ENCODE results near the gene SUPT5H.

Gene SUPT5H

GRCh38 chr19:39409208-39410016 lies 36.0 kb upstream of the SUPT5H start:
- DNase-seq = peak; percentile 86

DNA sequence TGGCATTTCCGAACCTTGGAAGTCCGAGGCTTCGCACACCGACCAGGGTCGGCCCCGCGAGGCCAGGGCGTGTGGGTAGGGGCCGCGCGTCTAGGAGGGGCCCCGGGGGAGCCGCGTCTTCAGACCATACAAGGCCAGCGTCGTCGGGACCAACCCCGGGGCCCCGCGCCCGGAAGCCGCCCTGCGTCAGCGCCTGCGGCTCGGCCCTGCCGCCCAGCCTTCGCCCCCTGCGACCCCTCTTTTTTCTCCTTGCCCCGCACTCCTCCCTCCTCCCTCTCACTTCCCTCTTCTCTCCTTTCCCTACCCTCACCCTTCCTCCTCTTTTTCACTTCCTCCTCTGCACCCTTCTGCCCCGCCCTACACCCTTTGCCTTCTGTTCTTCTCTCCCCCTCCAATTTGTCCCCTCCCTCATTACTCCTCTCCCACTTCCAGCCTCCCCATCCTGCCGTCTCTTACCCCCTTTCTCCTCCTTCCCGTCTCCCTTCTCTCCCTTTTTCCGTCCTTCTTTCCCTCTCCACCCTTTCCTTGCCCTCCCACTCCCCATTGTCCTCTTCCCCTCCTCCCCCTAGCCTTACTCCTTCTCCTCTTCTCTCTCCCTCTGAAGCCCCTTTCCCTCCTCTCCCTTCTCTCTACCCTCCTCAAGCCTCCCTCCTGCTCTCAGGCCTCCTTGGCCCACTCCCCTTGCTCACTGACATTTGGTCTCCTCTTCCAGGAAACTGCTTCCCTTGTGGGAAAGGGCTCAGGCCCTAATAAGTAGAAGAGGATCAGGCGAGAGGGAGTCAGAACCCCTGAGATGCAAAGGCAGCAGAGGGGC lies 35.2 kb upstream of the SUPT5H start:
- peak; percentile 43 for DNase-seq

- no peak for DNase-seq
Observed at GRCh38 chr19:39410831-39411080, 34.6 kb upstream of the SUPT5H start.

DNA sequence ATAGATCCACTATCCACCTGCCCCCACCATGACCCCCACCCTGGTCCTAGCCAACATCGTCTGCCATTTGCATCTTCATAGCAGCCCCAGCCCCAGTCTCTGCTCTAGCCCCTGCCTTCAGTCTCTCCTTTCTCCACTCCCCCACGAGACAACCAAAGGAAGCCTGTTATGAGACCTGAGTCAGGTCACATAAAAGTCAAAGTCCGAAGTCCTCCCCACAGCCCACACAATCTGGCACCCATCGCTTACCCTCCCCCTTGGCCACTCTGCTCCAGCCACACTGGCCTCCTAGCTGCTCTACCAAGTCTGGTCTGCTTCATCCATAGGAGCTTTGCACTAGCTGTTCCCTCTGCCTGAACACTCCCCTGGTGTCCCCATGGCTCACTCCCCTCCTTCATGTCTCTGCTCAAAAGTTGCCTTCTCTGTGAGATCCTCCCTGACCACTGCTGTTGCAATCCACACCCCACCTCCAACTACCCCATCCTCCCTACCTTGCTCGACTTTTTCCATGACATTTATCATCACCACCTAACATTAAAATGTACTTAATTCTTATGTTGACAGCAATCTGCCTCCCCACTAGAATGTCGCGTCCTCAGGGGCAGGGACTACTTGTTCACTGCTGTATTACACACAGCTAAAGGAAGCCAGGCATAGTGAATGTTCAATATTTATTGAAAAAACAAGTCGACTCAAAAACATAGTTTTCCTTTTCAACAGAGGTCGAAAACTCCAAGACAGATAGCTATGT lies 34.1 kb upstream of the SUPT5H start:
- no peak for DNase-seq

DNA sequence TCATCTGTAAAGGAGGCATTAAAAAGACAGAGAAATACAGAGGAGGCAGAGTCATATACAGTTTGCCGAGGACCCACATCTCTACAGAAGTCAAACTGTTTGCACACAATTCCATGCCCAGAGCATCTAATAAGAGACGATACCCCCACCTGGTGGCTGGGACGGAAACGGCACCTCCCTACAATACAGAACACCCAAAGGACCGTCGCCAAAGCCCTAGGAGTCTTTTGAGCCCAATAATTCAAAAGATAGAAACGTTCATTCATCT lies 33.6 kb upstream of the SUPT5H start:
- peak; percentile 100 for DNase-seq

DNA sequence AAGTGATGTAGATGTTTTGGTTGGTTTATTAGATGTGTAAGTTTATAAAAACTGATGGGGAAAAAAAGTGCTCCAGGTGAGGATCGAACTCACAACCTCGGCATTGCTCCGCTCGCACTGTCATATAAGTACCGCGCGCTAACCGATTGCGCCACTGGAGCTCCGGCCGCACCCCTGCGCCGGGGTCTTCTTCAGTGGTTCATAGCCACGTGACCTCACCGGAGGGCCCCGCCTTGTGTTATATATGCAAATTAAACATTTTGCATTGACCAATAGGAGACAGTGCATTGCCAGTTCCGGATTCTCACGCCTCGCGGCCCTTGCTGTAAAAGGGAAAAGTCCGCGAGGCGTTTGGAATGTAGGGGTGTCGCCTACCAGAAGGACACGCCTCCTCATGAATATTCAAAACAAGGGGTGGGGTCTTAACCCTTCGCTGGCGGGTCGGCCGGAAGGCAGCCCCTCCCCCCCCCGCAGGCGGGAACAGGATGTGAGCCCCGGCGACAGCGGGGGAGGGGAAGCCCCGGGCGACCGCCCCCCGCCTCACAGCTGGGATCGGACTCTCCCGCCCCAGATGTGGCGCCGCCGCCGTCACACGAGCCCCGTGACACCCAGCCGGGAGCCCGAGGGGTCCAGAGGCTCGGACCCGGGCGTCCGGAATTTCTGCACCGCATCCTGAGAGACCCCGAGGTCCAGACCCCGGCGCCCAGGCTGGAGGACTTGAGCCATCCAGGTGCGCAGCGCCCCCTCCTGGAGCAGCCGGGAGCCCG lies 33.1 kb upstream of the SUPT5H start, which contains the start of gene PLEKHG2:
Gene PLEKHG2, plus strand, starts transcription at position 570 of the 767 bp plus-strand sequence. CDS start 1,418 bp downstream, outside the sequence.
- peak; percentile 100 for DNase-seq

GRCh38 chr19:39412867-39413271 lies 32.5 kb upstream of the SUPT5H start:
- no peak for DNase-seq

GRCh38 chr19:39413272-39413910 lies 32.0 kb upstream of the SUPT5H start:
- peak; percentile 86 for DNase-seq

- peak; percentile 87 for DNase-seq
Observed at GRCh38 chr19:39413911-39414608, 31.3 kb upstream of the SUPT5H start.

DNA sequence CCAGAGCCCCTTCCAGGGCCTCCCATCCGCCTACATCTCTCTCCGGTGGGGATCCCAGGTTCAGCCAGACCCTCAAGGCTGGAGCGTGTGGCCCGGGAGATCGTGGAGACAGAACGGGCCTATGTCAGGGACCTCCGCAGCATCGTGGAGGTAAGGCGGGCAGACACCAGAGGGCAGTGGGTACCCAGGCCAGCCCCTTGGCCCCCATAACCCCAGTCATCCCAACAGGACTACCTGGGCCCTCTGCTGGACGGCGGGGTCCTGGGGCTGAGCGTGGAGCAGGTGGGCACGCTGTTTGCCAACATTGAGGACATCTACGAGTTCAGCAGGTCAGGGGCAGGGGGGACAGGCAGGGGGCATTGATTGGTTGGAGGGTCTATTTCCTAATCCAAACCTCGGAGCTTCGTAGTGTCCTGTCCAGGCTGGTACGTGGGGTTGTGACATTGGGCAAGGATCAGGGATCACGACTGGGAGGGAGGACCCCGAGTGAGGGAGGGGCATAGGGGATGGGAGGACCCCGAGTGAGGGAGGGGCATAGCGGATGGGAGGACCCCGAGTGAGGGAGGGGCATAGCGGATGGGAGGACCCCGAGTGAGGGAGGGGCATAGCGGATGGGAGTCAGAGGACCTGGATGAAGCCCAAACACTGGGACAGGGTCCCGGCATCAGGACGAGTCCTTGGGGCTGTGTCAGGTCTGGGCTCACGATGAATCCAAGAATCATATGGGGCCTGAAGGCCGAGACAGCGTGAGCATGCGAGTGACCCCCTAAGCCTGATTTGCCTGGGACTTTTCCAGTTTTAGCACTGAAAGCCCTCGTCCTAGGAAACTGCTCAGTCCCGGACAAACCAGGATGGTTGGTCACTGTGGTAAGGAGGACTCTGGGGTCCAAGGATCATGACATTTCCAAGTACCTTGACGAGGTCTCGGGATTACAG lies 30.0 kb upstream of the SUPT5H start:
- DNase-seq = no peak

DNA sequence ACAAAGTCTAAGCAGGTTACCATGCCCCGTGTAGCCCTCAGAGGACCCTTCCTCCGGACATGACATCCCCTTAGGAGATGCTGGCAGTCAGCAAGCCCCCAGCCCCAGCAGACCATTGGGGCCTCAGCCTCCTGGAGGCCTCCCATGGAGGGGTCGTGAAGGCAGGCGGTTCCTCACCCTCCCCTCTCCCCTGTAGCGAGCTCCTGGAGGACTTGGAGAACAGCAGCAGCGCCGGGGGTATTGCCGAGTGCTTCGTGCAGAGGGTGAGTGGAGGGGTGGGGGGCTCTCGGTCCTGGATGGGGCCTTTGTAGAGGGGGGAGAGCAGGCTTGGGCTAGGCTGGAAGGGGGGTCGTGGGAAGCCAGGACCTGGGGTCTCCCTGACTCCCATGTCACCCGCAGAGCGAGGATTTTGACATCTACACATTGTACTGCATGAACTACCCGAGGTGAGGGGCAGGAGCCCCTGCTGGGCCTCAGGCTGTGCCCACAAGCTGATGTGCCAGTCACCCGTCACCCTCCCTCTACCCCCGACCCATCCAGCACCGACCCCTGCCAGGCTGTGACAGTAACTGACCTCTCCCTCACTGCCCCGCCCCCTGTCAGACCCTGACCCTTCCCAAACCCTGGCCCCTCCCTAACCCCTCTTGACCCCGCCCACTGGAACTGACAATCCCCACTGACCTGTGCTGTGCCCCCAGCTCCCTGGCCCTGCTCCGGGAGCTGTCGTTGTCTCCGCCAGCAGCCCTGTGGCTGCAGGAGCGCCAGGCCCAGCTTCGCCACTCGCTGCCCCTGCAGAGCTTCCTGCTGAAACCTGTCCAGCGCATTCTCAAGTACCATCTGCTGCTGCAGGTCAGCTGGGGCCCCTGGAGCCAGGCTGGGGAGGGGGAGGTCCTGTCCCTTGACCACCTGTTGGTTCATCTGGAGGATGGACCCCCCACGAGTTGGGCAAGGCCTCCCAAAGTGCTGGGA lies 28.9 kb upstream of the SUPT5H start:
- DNase-seq = no peak

DNA sequence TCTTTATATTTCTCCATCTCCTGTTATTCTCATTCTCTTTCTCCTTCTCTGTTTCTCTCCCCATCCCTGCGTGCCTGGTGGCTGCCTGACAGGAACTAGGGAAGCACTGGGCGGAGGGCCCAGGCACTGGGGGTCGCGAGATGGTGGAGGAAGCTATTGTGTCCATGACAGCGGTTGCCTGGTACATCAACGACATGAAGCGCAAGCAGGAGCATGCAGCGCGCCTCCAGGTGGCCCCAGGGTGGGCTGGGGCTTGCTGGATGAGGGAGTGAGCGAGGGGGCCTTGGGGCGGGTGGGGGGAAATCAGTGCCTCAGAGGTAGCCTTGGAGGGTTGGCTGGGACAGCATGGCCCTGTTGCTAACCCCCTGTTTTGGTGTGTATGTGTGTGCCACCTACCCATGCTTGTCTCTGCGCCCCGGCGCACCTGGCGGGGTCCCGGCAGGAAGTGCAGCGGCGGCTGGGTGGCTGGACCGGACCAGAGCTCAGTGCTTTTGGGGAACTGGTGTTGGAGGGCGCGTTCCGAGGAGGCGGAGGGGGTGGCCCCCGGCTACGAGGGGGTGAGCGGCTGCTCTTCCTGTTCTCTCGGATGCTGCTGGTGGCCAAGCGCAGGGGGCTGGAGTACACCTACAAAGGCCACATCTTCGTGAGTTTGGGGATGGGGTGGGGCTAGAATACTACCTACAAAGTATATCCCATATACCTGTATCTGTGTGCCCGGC lies 27.8 kb upstream of the SUPT5H start:
- no peak for DNase-seq

DNA sequence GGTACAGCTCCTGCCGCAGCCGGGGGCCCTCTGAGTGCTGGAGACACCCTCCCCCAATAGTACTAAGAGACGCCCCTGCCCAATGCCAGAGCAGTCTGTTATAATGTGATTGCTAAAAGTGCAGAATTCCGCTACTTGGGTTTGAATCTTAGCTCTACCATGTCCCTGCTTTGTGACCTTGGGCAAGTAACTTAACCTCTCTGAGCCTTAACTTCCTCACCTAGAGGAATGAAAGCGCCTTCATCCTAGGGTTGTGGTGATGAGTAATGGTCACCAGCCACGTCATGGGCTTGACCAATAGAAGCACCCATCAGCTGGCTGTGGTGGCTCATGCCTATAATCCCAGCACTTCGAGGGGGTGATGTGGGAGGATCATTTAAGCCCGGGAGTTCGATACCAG lies 26.4 kb upstream of the SUPT5H start:
- no peak for DNase-seq

GRCh38 chr19:39420769-39421168 lies 24.6 kb upstream of the SUPT5H start:
- no peak for DNase-seq

- DNase-seq = no peak
Observed at GRCh38 chr19:39422020-39422419, 23.4 kb upstream of the SUPT5H start.

DNA sequence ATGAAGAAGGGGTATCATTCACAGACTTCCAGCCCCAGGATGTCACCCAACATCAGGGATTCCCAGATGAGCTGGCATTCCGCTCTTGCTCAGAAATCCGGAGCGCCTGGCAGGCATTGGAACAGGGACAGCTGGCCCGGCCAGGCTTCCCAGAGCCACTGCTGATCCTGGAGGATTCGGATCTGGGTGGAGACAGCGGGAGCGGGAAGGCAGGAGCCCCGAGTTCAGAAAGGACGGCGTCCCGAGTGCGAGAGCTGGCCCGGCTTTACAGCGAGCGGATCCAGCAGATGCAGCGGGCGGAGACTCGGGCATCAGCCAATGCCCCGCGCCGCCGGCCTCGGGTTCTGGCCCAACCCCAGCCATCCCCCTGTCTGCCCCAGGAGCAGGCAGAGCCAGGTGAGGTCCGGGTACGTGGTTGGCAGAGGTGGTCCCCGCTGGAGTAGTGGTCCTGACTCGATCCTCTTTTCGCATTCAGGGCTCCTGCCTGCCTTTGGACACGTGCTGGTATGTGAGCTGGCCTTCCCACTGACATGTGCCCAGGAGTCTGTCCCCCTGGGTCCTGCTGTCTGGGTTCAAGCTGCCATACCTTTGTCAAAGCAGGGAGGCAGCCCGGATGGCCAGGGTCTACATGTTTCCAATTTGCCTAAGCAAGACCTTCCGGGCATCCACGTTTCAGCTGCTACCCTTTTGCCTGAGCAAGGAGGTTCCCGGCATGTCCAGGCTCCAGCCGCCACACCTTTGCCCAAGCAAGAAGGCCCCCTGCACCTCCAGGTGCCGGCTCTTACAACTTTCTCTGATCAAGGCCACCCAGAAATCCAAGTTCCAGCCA lies 21.9 kb upstream of the SUPT5H start:
- DNase-seq = no peak

DNA sequence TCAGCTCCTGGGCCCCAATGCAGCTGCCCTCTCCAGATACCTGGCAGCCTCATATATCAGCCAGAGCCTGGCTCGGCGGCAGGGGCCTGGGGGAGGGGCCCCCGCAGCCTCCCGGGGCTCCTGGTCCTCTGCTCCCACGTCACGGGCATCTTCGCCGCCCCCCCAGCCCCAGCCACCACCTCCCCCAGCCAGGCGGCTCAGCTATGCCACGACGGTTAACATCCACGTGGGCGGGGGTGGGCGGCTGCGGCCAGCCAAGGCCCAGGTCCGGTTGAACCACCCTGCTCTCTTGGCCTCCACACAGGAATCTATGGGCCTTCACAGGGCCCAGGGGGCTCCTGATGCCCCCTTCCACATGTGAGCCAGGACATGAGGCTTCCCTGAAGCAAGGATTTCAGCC lies 20.4 kb upstream of the SUPT5H start:
- DNase-seq = no peak

- DNase-seq = no peak
Observed at GRCh38 chr19:39425744-39426143, 19.6 kb upstream of the SUPT5H start.
